NOMO-1 treated with DMSO at 0.1 percent for 48 hours (cell line): Measurements from ENCODE around the gene DHX30.

Experiments used
- DNase-seq: peaks from one replicate; lab custom pipeline; 2025; ENCODE audit not compliant: unreplicated experiment; lab: John Stamatoyannopoulos, UW

DHX30 gene

GRCh38 chr3:47852604-47853602 lies 50.0 kb downstream of the DHX30 start:
- DNase-seq = no peak

- no peak for DNase-seq
Measured at GRCh38 chr3:47854267-47854666, 51.3 kb downstream of the DHX30 start.

- DNase-seq = no peak
Measured at GRCh38 chr3:47854720-47855455, 52.0 kb downstream of the DHX30 start.

GRCh38 chr3:47855461-47856383 lies 52.8 kb downstream of the DHX30 start:
- no peak for DNase-seq

GRCh38 chr3:47856669-47857068 lies 53.7 kb downstream of the DHX30 start:
- no peak for DNase-seq

GRCh38 chr3:47857151-47857550 lies 54.2 kb downstream of the DHX30 start:
- DNase-seq = no peak

- DNase-seq = no peak
Measured at GRCh38 chr3:47859956-47860605, 57.1 kb downstream of the DHX30 start.

GRCh38 chr3:47863391-47864128 lies 60.6 kb downstream of the DHX30 start:
- DNase-seq = no peak

GRCh38 chr3:47865192-47865591 lies 62.3 kb downstream of the DHX30 start:
- DNase-seq = no peak

- no peak for DNase-seq
Measured at GRCh38 chr3:47867451-47868044, 64.6 kb downstream of the DHX30 start.

GRCh38 chr3:47868306-47868705 lies 65.4 kb downstream of the DHX30 start:
- DNase-seq = no peak

- DNase-seq = no peak
Measured at GRCh38 chr3:47870156-47870555, 67.2 kb downstream of the DHX30 start.

- DNase-seq = no peak
Measured at GRCh38 chr3:47870702-47871260, 67.8 kb downstream of the DHX30 start.

- no peak for DNase-seq
Measured at GRCh38 chr3:47871389-47871788, 68.5 kb downstream of the DHX30 start.

- DNase-seq = no peak
Measured at GRCh38 chr3:47872916-47873315, 70.0 kb downstream of the DHX30 start.

GRCh38 chr3:47874438-47874837 lies 71.5 kb downstream of the DHX30 start:
- DNase-seq = no peak

- DNase-seq = no peak
Measured at GRCh38 chr3:47874913-47875312, 72.0 kb downstream of the DHX30 start.

GRCh38 chr3:47877290-47877689 lies 74.4 kb downstream of the DHX30 start:
- DNase-seq = no peak

GRCh38 chr3:47877719-47878118 lies 74.8 kb downstream of the DHX30 start:
- no peak for DNase-seq
